Thyroid gland (tissue), 4 donors: Measurements from ENCODE around the gene DIP2C. TPM values are rescaled to one million over a fixed set of nuclear protein-coding genes. Genes with fewer than 3 reads are reported as not detected.
"Not testable (repeated sequence)": the region's sequence is repeated elsewhere in the genome, so short reads cannot be mapped to it uniquely, and the experiment has no call there.

Source experiments
- DNase-seq, 2 donors: peaks; one replicate each; pipeline ENCODE4 v3.0.0-alpha.2; 2019
- H3K27ac ChIP-seq, 3 donors: fragments of 200-600 bp; sonication (generic); 1 replicate in 2 of 3; 2 replicates in 1 of 3; pipeline ENCODE4 v1.5.1; 2016 to 2019; ENCODE audit warnings: mild to moderate bottlenecking in 1 of 3, moderate library complexity in 1 of 3
- H3K27me3 ChIP-seq: fragments of 200-600 bp; sonication (generic); one replicate; pipeline ENCODE4 v1.5.1; 2019
- H3K36me3 ChIP-seq, 2 donors: fragments of 200-600 bp; sonication (generic); one replicate each; pipeline ENCODE4 v1.5.1; 2016 to 2019
- H3K4me1 ChIP-seq, 2 donors: fragments of 200-600 bp; sonication (generic); one replicate each; pipeline ENCODE4 v1.5.1; 2017 to 2019
- H3K4me3 ChIP-seq, 3 donors: fragments of 200-600 bp; sonication (generic); replicated peaks in 1 of 3; 1 replicate in 2 of 3; 2 replicates in 1 of 3; pipeline ENCODE4 v1.5.1; 2016; ENCODE audit warnings: mild to moderate bottlenecking in 1 of 3
- H3K9me3 ChIP-seq: fragments of 200-600 bp; sonication (generic); one replicate; pipeline ENCODE4 v1.5.1; 2017
- CTCF ChIP-seq, 6 experiments: fragments of 200-600 bp in 3 of 6; fragments of 450-650 bp in 3 of 6; sonication (generic) in 3 of 6; IDR thresholded peaks; one replicate each; pipeline ENCODE4 v1.5.1; 2016 to 2019; ENCODE audit warnings: antibody characterized with exemption in 6 of 6, mild to moderate bottlenecking in 2 of 6, inconsistent platforms in 1 of 6, moderate library complexity in 1 of 6
- POLR2A ChIP-seq, 2 donors: fragments of 450-650 bp; IDR thresholded peaks; one replicate each; pipeline ENCODE4 v1.6.1; 2017; ENCODE audit warnings: antibody characterized with exemption in 2 of 2, mild to moderate bottlenecking in 2 of 2, moderate library complexity in 1 of 2
- WGBS, 2 donors: methylation state at CpG; one replicate each; pipeline ENCODE4 v1.1.5; 2017; 5-methylcytosine and 5-hydroxymethylcytosine counted together
- intact Hi-C: fragments of 100-400 bp; cut with DNase I; formaldehyde crosslinking; loops from one replicate; pipeline ENCODE4 v1.15.1; 2023
- total RNA-seq, 4 donors: library from RNA; depleted of rRNA; stranded (reverse); fragments of >200 nt; gene quantifications; one replicate each; pipeline ENCODE4 v1.2.3, GENCODE V29; 2016

DIP2C gene
- total RNA-seq, 4 donors from 2014 or later: 11.4 to 14.6 (median 12.3) TPM

GRCh38 chr10:396535-397220 is 292.8 kb downstream of the DIP2C start:
- peak overlapping the region; percentile 84 to 91 (median 89) for H3K27ac ChIP-seq
- H3K4me1 ChIP-seq: peaks cover 26 to 32% of the 10 kb centered on the region in 2 donors
- H3K4me3 ChIP-seq: no peak overlapping the region

GRCh38 chr10:396107-396506 is 293.4 kb downstream of the DIP2C start:
- no peak for TF ChIP-seq POLR2A (IDR thresholded peaks at IDR 0.05)
- no peak for TF ChIP-seq CTCF (IDR thresholded peaks at IDR 0.05)
- Histone ChIP-seq H3K36me3 (no peaks in the 10 kb centered on the region), H3K27ac (peak overlapping the region; percentile 84 to 91 (median 89)), H3K4me3 (no peak overlapping the region), H3K27me3 (no peaks in the 10 kb centered on the region), H3K4me1 (peaks cover 26 to 38% of the 10 kb centered on the region in 2 donors), H3K9me3 (no peaks in the 10 kb centered on the region)
- no peak for DNase-seq
- 70 to 72% methylated on average over 5 of the region's 5 CpGs for WGBS, 2 donors
- intact Hi-C loops: no loop called here

More at GRCh38 chr10:396535-397220, 292.8 kb downstream of the DIP2C start:
- 22 to 33% methylated on average over 8 of the region's 8 CpGs for WGBS, 2 donors
- Histone ChIP-seq H3K36me3 (no peaks in the 10 kb centered on the region), H3K27me3 (no peaks in the 10 kb centered on the region), H3K9me3 (no peaks in the 10 kb centered on the region)
- intact Hi-C loops: no loop called here
- peak; percentile 66 to 73 for DNase-seq
- TF ChIP-seq CTCF (IDR thresholded peaks at IDR 0.05): no peak
- no peak for TF ChIP-seq POLR2A (IDR thresholded peaks at IDR 0.05)

- no peak for DNase-seq
- intact Hi-C loops: no loop called here
- 88 to 100% methylated on average over 1 to 7 of the region's 7 CpGs for WGBS, 2 donors
- no peaks in the 10 kb centered on the region for H3K9me3 ChIP-seq
- no peaks in the 10 kb centered on the region for H3K36me3 ChIP-seq
- H3K27ac ChIP-seq: peak overlapping the region in 2 of 3 donors; percentile 89 to 91
- H3K4me3 ChIP-seq: no peak overlapping the region
- TF ChIP-seq CTCF (IDR thresholded peaks at IDR 0.05): no peak
- no peak for TF ChIP-seq POLR2A (IDR thresholded peaks at IDR 0.05)
- no peaks in the 10 kb centered on the region for H3K27me3 ChIP-seq
- peaks cover 26 to 42% of the 10 kb centered on the region in 2 donors for H3K4me1 ChIP-seq
These were observed 293.8 kb downstream of the DIP2C start for GRCh38 chr10:395665-396064.

- H3K9me3 ChIP-seq, intact Hi-C loops, H3K36me3 ChIP-seq, H3K4me3 ChIP-seq, H3K27me3 ChIP-seq, DNase-seq: not testable (repeated sequence)
- WGBS, 2 donors: 76 to 78% methylated on average over 19 to 21 of the region's 21 CpGs
- H3K27ac ChIP-seq: peak overlapping the region in 1 of 3 donors; percentile 20
- H3K4me1 ChIP-seq: peaks cover 26 to 42% of the 10 kb centered on the region in 2 donors
These were observed 294.9 kb downstream of the DIP2C start for GRCh38 chr10:394439-395101.

GRCh38 chr10:393787-394438 is 295.6 kb downstream of the DIP2C start:
- Histone ChIP-seq H3K9me3 (no peaks in the 10 kb centered on the region), H3K4me1 (peaks cover 26 to 42% of the 10 kb centered on the region in 2 donors), H3K4me3 (no peak overlapping the region), H3K36me3 (peaks cover 0 to 8% of the 10 kb centered on the region in 2 donors), H3K27me3 (no peaks in the 10 kb centered on the region), H3K27ac (no peak overlapping the region)
- TF ChIP-seq CTCF (IDR thresholded peaks at IDR 0.05) (no peak), POLR2A (IDR thresholded peaks at IDR 0.05) (no peak)
- intact Hi-C loops: no loop called here
- WGBS, 2 donors: 93 to 95% methylated on average over 14 of the region's 14 CpGs
- DNase-seq: no peak
